Middle frontal gyrus (tissue), 1 donor: ENCODE results near the gene MKLN1.
A peak's percentile ranks its signal among the peaks of the same experiment; 100 is the strongest.
"Not testable (repeated sequence)": the region's sequence is repeated elsewhere in the genome, so short reads cannot be mapped to it uniquely, and the experiment has no call there.

Experiments used
- DNase-seq: peaks from one replicate; pipeline ENCODE4 v3.0.0-alpha.2; 2015; ENCODE audit warnings: low spot score; ENCODE audit errors: extremely low spot score

The MKLN1 gene

GRCh38 chr7:131499801-131500200 lies 172.1 kb downstream of the MKLN1 start:
- DNase-seq = no peak

- no peak for DNase-seq
Observed at GRCh38 chr7:131500357-131500756, 172.7 kb downstream of the MKLN1 start.

GRCh38 chr7:131501422-131501821 lies 173.7 kb downstream of the MKLN1 start:
- no peak for DNase-seq

GRCh38 chr7:131501930-131502685 lies 174.4 kb downstream of the MKLN1 start:
- DNase-seq = no peak

- DNase-seq = no peak
Observed at GRCh38 chr7:131502810-131503508, 175.3 kb downstream of the MKLN1 start.

- no peak for DNase-seq
Observed at GRCh38 chr7:131503639-131504038, 176.0 kb downstream of the MKLN1 start.

GRCh38 chr7:131504157-131504899 lies 176.7 kb downstream of the MKLN1 start:
- DNase-seq = no peak

GRCh38 chr7:131505037-131505620 lies 177.5 kb downstream of the MKLN1 start:
- not testable (repeated sequence) for DNase-seq

- no peak for DNase-seq
Observed at GRCh38 chr7:131505636-131506557, 178.2 kb downstream of the MKLN1 start.

GRCh38 chr7:131506597-131506996 lies 178.9 kb downstream of the MKLN1 start:
- DNase-seq = no peak

GRCh38 chr7:131507592-131508331 lies 180.1 kb downstream of the MKLN1 start:
- peak; percentile 77 for DNase-seq

- DNase-seq = no peak
Observed at GRCh38 chr7:131508754-131509486, 181.2 kb downstream of the MKLN1 start.

- DNase-seq = no peak
Observed at GRCh38 chr7:131509781-131510180, 182.1 kb downstream of the MKLN1 start.

- DNase-seq = no peak
Observed at GRCh38 chr7:131511071-131511470, 183.4 kb downstream of the MKLN1 start.

- DNase-seq = no peak
Observed at GRCh38 chr7:131511774-131512535, 184.3 kb downstream of the MKLN1 start.

GRCh38 chr7:131513245-131514061 lies 185.8 kb downstream of the MKLN1 start:
- peak; percentile 73 for DNase-seq

- not testable (repeated sequence) for DNase-seq
Observed at GRCh38 chr7:131515471-131515870, 187.8 kb downstream of the MKLN1 start.
